DMS53 (cell line): ENCODE data around the gene SPATA45.

Experiments
- DNase-seq: peaks from one replicate; lab custom pipeline; 2025; lab: John Stamatoyannopoulos, UW

SPATA45 gene

GRCh38 chr1:212828395-212828794, 19.1 kb downstream of the SPATA45 start:
- no peak for DNase-seq

- DNase-seq, result peak; percentile 81
These were observed 19.6 kb downstream of the SPATA45 start for GRCh38 chr1:212827831-212828278.

GRCh38 chr1:212827171-212827776, 20.2 kb downstream of the SPATA45 start:
- DNase-seq, result peak; percentile 14

GRCh38 chr1:212825798-212826452, 21.5 kb downstream of the SPATA45 start:
- DNase-seq, result peak; percentile 82

- DNase-seq, result no peak
These were observed 23.2 kb downstream of the SPATA45 start for GRCh38 chr1:212824201-212824600.

GRCh38 chr1:212822956-212823355, 24.5 kb downstream of the SPATA45 start:
- no peak for DNase-seq

- DNase-seq, result no peak
These were observed 26.5 kb downstream of the SPATA45 start for GRCh38 chr1:212820969-212821368.

GRCh38 chr1:212819726-212820125, 27.7 kb downstream of the SPATA45 start:
- no peak for DNase-seq

GRCh38 chr1:212816567-212817278, 30.7 kb downstream of the SPATA45 start:
- DNase-seq, result no peak

GRCh38 chr1:212814537-212815334, 32.7 kb downstream of the SPATA45 start:
- DNase-seq, result peak; percentile 89

- DNase-seq, result no peak
These were observed 41.7 kb downstream of the SPATA45 start for GRCh38 chr1:212805767-212806166.

GRCh38 chr1:212797681-212798080, 49.8 kb downstream of the SPATA45 start:
- no peak for DNase-seq

GRCh38 chr1:212794561-212795014, 52.9 kb downstream of the SPATA45 start:
- DNase-seq, result peak; percentile 49

GRCh38 chr1:212792396-212792908, 55.0 kb downstream of the SPATA45 start:
- DNase-seq, result peak; percentile 38

GRCh38 chr1:212791676-212792395, 55.6 kb downstream of the SPATA45 start, which contains the start of the genes NSL1 and TATDN3:
Gene NSL1 (minus strand): TSS chr1:212791777. CDS start chr1:212791763, 14 bp downstream.
Gene TATDN3 (plus strand): TSS chr1:212791894. CDS start chr1:212791922, 28 bp downstream.
- DNase-seq, result peak; percentile 97

- peak; percentile 94 for DNase-seq
These were observed 56.2 kb downstream of the SPATA45 start for GRCh38 chr1:212791261-212791675.

- DNase-seq, result no peak
These were observed 61.6 kb downstream of the SPATA45 start for GRCh38 chr1:212785871-212786270.

GRCh38 chr1:212783976-212784375, 63.5 kb downstream of the SPATA45 start:
- DNase-seq, result no peak

- DNase-seq, result peak; percentile 71
These were observed 64.9 kb downstream of the SPATA45 start for GRCh38 chr1:212782422-212783154.

- DNase-seq, result no peak
These were observed 66.2 kb downstream of the SPATA45 start for GRCh38 chr1:212781225-212781624.
